Activated CD4-positive, alpha-beta T cell treated with anti-CD3 and anti-CD28 coated beads, Interleukin-2, Interleukin-6, amounts not matched to agents 100 ng/mL and 50 ng/mL, durations not matched to agents 16 hours and 8 hours (primary cell): ENCODE data around the gene ANKRD63.

Source experiments
- DNase-seq: peaks from one replicate; pipeline ENCODE4 v3.0.0-alpha.2; 2020

ANKRD63 gene

GRCh38 chr15:40313531-40314398 lies 30.9 kb upstream of the ANKRD63 start:
- DNase-seq: no peak

GRCh38 chr15:40312370-40313158 lies 29.7 kb upstream of the ANKRD63 start:
- no peak for DNase-seq

GRCh38 chr15:40310993-40311392 lies 28.1 kb upstream of the ANKRD63 start:
- no peak for DNase-seq

- DNase-seq: peak; percentile 73
Observed at GRCh38 chr15:40310001-40310959, 27.4 kb upstream of the ANKRD63 start.

- no peak for DNase-seq
Observed at GRCh38 chr15:40309344-40309862, 26.5 kb upstream of the ANKRD63 start.

GRCh38 chr15:40307421-40308211 lies 24.8 kb upstream of the ANKRD63 start, which contains the start of gene PLCB2:
TSS of gene PLCB2 (minus strand) at chr15:40307935. CDS start at chr15:40307672, 263 bp downstream.
- DNase-seq: peak; percentile 69

- DNase-seq: peak; percentile 18
Observed at GRCh38 chr15:40306908-40307307, 24.0 kb upstream of the ANKRD63 start.

- peak; percentile 14 for DNase-seq
Observed at GRCh38 chr15:40306371-40306770, 23.5 kb upstream of the ANKRD63 start.

- no peak for DNase-seq
Observed at GRCh38 chr15:40305281-40305680, 22.4 kb upstream of the ANKRD63 start.

- DNase-seq: no peak
Observed at GRCh38 chr15:40303576-40303975, 20.7 kb upstream of the ANKRD63 start.

GRCh38 chr15:40302981-40303380 lies 20.1 kb upstream of the ANKRD63 start:
- DNase-seq: no peak

GRCh38 chr15:40302288-40302886 lies 19.5 kb upstream of the ANKRD63 start:
- no peak for DNase-seq

GRCh38 chr15:40301467-40302179 lies 18.8 kb upstream of the ANKRD63 start:
- no peak for DNase-seq

GRCh38 chr15:40300771-40301170 lies 17.9 kb upstream of the ANKRD63 start:
- DNase-seq: no peak

GRCh38 chr15:40300367-40300766 lies 17.5 kb upstream of the ANKRD63 start:
- DNase-seq: no peak

- no peak for DNase-seq
Observed at GRCh38 chr15:40298216-40298935, 15.5 kb upstream of the ANKRD63 start.

- DNase-seq: no peak
Observed at GRCh38 chr15:40297356-40297755, 14.5 kb upstream of the ANKRD63 start.

- no peak for DNase-seq
Observed at GRCh38 chr15:40296561-40297230, 13.8 kb upstream of the ANKRD63 start.
